ENCODE results near the gene SLC17A7. TPM values are rescaled to one million over a fixed set of nuclear protein-coding genes. Genes with fewer than 3 reads are reported as not detected.

Gene SLC17A7
- total and polyA plus RNA-seq, 9 of the 15 experiments (the other 6 are each of a cell fraction or from before 2014, with no cell fraction given): 1.1 to 15.7 (median 2.4) TPM

- 0 out of 4 replicates have a peak, but pooled peaks of 1 of the 2 experiments have one; percentile 44 for TF ChIP-seq FOXA3 (CRISPR knock-in tag; conservative IDR thresholded peaks at IDR 0.05 in 1 of 2, IDR thresholded peaks at IDR 0.05 in 1 of 2)
- peak; percentile 71; the same call in 1 of the 2 replicates for TF ChIP-seq FOXM1 (IDR thresholded peaks at IDR 0.05; ENCODE audit: low read depth)
- no peak for TF ChIP-seq FOXM1 (CRISPR knock-in tag; IDR thresholded peaks at IDR 0.05; ENCODE audit: low read depth)
- TF ChIP-seq, protein P1, sequence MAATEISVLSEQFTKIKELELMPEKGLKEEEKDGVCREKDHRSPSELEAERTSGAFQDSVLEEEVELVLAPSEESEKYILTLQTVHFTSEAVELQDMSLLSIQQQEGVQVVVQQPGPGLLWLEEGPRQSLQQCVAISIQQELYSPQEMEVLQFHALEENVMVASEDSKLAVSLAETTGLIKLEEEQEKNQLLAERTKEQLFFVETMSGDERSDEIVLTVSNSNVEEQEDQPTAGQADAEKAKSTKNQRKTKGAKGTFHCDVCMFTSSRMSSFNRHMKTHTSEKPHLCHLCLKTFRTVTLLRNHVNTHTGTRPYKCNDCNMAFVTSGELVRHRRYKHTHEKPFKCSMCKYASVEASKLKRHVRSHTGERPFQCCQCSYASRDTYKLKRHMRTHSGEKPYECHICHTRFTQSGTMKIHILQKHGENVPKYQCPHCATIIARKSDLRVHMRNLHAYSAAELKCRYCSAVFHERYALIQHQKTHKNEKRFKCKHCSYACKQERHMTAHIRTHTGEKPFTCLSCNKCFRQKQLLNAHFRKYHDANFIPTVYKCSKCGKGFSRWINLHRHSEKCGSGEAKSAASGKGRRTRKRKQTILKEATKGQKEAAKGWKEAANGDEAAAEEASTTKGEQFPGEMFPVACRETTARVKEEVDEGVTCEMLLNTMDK (IDR thresholded peaks at IDR 0.05; ENCODE audit: borderline replicate concordance, insufficient read depth, low read depth, low read length, poor library complexity, severe bottlenecking): no peak
- TF ChIP-seq MEF2D (tag; conservative IDR thresholded peaks at IDR 0.05; ENCODE audit: low read depth): no peak
- no peak for TF ChIP-seq ELF2 (CRISPR knock-in tag; IDR thresholded peaks at IDR 0.05)
- TF ChIP-seq, protein P2, sequence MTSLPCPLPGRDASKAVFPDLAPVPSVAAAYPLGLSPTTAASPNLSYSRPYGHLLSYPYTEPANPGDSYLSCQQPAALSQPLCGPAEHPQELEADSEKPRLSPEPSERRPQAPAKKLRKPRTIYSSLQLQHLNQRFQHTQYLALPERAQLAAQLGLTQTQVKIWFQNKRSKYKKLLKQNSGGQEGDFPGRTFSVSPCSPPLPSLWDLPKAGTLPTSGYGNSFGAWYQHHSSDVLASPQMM (CRISPR knock-in tag; IDR thresholded peaks at IDR 0.05): no peak
- no peak for TF ChIP-seq TAF1 (IDR thresholded peaks at IDR 0.05; ENCODE audit: control insufficient read depth, extremely low read depth, insufficient read depth, low read length, severe bottlenecking)
- no peak for TF ChIP-seq MCM3 (IDR thresholded peaks at IDR 0.05)
- TF ChIP-seq JUN (IDR thresholded peaks at IDR 0.05; ENCODE audit: borderline replicate concordance, low read depth, low read length): no peak
- no peak for TF ChIP-seq JUN (CRISPR knock-in tag; IDR thresholded peaks at IDR 0.05; ENCODE audit: borderline replicate concordance)
- no peak for TF ChIP-seq ZNF77 (CRISPR knock-in tag; IDR thresholded peaks at IDR 0.05)
- TF ChIP-seq TCF15 (CRISPR knock-in tag; IDR thresholded peaks at IDR 0.05): no peak
- TF ChIP-seq ZBTB43 (CRISPR knock-in tag; IDR thresholded peaks at IDR 0.05): no peak
- no peak for TF ChIP-seq STAG1 (CRISPR knock-in tag; IDR thresholded peaks at IDR 0.05; ENCODE audit: borderline replicate concordance)
- no peak for TF ChIP-seq ZNF23 (CRISPR knock-in tag; IDR thresholded peaks at IDR 0.05)
- TF ChIP-seq HDAC8 (tag; IDR thresholded peaks at IDR 0.05): no peak
- TF ChIP-seq, protein P3, sequence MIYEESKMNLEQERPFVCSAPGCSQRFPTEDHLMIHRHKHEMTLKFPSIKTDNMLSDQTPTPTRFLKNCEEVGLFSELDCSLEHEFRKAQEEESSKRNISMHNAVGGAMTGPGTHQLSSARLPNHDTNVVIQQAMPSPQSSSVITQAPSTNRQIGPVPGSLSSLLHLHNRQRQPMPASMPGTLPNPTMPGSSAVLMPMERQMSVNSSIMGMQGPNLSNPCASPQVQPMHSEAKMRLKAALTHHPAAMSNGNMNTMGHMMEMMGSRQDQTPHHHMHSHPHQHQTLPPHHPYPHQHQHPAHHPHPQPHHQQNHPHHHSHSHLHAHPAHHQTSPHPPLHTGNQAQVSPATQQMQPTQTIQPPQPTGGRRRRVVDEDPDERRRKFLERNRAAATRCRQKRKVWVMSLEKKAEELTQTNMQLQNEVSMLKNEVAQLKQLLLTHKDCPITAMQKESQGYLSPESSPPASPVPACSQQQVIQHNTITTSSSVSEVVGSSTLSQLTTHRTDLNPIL (CRISPR knock-in tag; IDR thresholded peaks at IDR 0.05): no peak
- no peak for TF ChIP-seq HMGN3 (IDR thresholded peaks at IDR 0.05; ENCODE audit: borderline replicate concordance, extremely low read depth, insufficient read length, low read depth, low read length)
- no peak for TF ChIP-seq ZNF717 (CRISPR knock-in tag; IDR thresholded peaks at IDR 0.05)
- no peak for TF ChIP-seq DMBX1 (CRISPR knock-in tag; IDR thresholded peaks at IDR 0.05; ENCODE audit: borderline replicate concordance)
- no peak for TF ChIP-seq DNMT1 (IDR thresholded peaks at IDR 0.05)
Observed at GRCh38 chr19:49425922-49426592, 15.3 kb downstream of the SLC17A7 start (continued).
